NCI-H146 treated with DMSO at 0.1 percent for 48 hours (cell line): ENCODE measurements around the gene ZBTB47.

Experiments
- DNase-seq: peaks from one replicate; lab custom pipeline; 2025; ENCODE audit not compliant: unreplicated experiment; lab: John Stamatoyannopoulos, UW

The ZBTB47 gene

DNA sequence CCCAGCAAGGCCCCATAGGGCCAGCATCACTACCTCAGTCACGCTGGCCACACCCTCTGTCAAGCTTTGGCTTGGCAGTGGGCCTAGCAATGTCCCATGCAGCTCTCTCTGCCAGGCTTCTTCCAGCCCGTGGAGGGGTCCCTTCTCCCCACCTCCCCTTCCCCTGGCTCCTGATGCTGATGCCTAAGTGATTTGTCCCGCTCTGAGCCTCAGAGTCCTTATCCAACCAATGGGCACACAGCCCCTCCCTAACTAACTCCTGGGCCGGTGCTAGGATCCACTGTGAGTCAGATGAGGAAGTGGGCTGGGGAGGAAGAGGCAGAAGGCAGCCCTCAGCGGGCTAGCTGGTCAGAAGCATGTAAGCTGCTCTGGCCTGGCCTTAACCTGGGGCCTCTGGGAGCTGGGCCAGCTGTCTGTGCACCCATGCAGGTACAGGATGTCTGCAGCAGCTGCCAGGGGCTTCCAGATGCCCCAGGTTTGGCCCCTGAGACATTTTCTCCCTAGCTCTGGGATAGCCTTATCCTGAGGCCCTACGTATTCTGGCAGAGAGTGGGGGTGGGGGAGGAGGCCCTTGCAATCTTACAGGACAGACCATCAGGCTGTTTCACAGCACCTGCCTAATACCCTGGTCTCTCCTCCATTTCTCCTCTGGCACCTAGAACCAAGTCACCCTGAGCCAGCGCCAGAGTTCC lies 740 bp upstream of the ZBTB47 start:
- DNase-seq: no peak

DNA sequence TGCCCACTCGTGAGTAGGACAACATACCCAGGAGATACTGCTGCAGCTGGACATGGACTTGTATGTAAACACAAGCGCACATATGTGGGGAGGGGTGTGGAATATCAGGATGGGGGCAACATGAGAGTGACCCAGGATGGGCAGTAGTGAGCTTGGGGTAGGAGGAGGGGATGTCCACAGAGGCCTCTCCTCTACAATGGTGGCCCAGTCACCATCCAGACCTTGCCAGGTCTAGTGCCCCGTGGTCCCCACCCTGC lies 266 bp upstream of the ZBTB47 start:
- DNase-seq: no peak

DNA sequence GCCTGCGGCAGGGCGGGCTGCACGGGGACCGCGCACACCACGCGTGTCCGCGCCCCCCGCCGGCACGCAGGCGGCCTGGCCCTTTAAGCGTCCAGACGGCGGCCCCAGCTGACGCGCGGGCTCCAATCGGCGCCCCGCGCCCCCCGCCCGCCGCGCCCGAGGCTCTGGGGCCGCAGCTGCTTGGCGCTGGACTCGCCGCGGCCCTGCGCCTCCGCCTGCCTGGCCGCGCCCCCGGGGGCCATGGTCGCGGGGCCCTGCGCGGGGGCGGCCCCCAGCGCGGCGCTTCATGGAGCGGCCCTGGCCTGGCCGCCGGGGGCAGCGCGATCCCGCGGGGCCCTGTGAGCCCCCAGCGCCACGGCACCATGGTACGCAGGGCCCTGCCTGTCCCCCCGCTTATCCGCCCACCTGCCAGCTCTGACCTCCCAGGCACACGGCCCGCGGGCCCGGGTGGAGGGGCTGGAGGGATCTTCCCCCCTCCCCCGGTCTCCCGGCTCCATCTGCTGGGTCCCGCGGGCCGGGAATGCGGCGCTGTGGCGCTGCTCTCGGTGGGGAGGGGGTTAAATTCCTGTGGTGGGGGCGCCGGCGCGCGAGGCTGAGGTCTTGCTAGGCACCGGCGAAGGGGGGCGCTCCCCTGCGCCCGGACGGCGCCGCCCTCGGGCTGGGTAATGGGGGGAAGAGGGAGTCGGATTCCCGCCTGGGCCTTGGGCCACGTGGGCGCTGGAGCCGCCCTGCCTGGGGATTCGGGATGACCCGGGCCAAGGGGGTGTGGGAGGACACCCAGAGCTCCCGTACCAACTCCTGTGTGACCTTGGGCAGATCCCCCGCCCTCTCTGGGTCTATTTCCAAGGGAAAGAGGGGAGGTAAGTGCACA lies 1.1 kb downstream of the ZBTB47 start:
- DNase-seq: peak; percentile 2

DNA sequence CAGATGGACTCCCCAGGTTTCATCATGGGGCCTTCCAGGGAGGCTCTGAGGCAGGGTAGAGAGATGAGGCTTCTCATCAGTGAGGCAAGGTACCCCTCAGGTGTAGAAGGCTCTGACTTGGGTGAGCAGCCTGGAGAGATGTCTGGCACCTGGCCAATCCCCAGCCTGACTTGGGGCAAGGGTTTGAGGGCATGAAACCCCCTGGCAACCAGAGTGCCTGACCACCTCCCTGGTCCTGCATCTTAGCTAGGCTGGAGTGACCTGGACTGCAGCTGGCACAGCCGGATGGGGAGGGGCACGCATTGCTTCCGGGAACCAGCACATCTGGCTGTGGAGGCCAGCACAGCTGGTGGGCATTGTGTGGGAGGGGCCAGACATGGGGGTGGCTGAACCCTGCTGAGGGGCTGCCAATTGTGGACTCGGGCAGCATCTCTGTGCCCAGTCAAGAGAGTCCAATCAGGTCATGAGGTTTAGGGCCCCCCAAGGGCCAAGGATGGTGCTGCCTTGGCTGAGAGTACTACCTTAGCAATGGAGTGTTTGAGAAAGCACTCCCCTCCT lies 1.9 kb downstream of the ZBTB47 start:
- DNase-seq: no peak

GRCh38 chr3:42655980-42656679 lies 2.6 kb downstream of the ZBTB47 start:
- no peak for DNase-seq

DNA sequence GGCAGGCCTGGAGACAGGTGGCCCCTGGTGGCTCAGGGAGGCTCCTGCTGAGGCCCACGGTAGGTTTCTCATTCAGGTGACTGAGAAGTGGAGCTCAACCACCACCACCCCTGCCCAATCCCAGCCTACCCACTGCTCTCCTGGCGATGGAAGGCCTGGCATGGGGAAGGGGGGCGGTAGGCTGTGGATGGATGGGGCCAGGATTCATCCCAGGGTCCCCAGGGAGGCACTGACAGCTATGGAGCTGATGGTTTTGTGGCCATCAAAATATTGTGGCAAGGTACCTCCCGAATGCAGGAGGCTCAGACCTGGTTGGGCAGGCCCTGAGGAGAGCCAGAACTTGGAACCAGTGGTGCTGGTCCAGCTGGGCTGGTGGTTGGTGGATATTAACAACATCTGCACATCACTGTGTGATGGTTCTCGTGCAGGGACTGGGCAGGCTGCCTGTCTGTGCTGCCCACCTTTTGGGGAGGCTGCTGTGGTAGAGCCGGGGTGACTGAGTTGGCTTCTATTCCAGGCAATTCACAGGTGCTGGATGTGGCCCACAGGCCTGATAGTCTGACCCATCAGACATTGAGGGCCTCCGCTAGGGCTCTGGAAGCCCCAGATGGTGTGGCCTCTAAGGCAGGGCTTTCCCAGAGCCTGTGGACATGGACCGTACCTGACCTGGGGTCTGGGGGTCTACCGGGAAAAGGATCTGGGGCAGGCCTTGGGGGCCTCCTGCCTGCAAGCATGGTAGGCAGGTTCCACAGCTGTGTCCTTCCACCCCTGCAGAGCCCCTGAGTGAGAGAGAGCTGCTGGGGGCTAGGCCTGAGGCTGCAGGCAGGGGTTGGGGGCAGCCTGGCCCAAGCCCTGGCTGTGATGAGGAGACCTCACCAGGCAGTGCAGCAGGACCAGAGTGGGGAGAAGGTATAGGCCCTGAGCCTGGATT lies 3.4 kb downstream of the ZBTB47 start:
- no peak for DNase-seq

DNA sequence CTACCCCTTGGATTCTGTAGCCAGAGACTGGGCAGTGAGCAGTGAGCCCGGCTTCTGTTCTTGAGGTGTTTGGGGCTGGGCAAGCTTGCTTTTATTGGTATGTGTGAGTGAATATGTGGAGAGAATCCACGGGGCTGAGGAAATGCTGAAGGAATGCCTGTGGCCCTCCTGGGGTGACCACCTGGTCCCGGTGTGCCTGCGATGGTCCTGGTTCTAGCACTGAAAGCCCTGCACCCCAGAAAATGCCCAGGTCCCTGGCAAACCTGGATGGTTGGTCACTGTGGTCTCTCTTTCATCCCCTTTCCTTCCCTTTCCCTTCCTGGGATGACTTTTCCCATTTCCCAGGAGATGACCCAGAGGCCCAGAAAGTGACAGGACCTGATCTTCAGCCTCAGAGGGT lies 4.2 kb downstream of the ZBTB47 start:
- DNase-seq: no peak

GRCh38 chr3:42658091-42658770 lies 4.7 kb downstream of the ZBTB47 start:
- DNase-seq: no peak

GRCh38 chr3:42658771-42659390 lies 5.4 kb downstream of the ZBTB47 start:
- no peak for DNase-seq

- DNase-seq: no peak
Measured at GRCh38 chr3:42659451-42660130, 6.1 kb downstream of the ZBTB47 start.

GRCh38 chr3:42660131-42660715 lies 6.7 kb downstream of the ZBTB47 start:
- no peak for DNase-seq

GRCh38 chr3:42660898-42661297 lies 7.4 kb downstream of the ZBTB47 start:
- DNase-seq: no peak

DNA sequence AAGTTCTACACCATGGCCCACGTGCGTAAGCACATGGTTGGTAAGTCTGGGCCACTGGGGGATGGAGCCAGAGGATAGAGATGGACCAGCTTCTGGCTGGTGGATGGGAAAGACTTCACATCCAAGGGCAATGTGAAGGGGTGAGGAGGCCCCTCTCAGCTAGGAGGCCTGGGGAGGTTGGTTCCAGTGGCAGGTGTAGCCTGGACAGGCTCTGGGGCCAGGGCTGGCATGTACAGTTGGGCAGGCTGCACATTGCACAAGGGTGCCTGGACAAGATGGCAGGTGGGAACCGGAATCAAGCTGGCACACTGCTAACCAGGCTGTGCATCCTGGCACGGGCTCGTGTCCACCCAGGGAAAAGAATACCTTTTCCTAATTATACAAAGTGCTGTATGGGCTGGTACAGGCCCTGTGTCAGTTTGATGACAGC lies 8.1 kb downstream of the ZBTB47 start:
- DNase-seq: no peak

DNA sequence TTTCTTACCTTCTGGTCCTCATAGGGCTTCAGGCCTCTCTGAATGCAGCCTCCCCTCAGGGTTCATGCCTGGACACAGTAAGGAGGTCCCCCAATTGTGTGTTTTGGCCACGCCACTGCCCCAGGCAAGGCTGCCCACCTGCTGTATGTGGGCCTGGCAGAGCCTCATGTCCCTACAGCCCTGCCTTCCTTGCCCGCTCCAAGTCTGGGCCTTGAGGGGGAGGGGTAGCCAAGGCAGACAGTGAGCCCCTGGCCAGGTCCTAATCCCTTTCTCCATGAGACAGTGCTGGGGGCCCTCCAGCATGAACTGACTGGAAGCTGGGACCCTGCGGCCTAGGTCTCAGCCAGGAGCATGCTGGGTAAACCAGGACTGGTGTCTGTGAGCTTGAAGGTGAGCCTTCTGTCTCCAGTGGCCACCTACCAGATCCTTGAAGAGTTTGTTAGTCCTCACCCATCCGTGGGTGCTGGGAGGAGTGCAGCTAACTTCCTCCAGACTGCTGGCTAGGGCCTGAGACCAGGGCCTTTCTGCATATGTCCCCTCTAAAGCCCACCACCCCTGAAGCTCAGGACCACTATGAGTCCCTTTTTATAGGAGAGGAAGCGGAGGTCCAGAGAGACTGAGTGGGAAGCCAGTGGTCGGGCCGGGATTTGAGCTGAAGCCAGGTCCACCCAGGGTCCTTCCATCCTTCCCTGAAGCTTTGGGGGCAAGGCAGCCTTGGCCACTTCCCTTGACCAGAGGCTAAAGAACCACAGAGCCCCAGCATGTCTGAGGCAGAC lies 8.7 kb downstream of the ZBTB47 start:
- no peak for DNase-seq

DNA sequence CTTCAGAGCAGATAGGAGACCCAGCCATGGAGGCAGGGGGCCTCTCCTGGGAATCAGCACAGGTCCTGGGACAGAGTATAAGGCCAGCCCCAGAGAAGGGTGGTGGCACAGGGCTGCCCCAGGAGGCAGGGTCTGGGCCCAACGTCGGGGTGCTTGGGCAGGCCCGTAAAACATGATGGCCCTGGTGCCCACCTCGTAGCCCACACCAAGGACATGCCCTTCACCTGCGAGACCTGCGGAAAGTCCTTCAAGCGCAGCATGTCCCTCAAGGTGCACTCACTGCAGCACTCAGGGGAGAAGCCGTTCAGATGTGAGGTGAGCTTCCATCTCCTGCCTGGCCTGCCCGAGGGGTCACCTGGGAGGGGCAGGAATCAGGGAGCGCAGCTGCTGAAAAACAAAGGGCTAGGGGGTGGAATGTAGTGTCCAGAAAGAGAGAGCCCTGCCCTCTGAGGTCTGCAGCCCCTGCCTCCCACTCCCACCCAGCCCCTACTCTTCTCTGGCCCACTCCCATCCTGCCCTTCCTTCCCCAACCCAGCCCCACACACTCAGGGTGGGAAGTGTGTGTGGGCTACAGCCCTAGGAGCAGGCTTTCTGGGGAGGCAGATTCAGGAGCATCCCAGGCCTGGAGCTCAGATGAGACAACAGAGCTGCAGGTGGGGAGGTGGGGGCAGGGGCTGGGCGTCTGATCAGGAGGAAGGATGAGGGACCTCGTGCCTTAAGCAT lies 9.5 kb downstream of the ZBTB47 start:
- no peak for DNase-seq

DNA sequence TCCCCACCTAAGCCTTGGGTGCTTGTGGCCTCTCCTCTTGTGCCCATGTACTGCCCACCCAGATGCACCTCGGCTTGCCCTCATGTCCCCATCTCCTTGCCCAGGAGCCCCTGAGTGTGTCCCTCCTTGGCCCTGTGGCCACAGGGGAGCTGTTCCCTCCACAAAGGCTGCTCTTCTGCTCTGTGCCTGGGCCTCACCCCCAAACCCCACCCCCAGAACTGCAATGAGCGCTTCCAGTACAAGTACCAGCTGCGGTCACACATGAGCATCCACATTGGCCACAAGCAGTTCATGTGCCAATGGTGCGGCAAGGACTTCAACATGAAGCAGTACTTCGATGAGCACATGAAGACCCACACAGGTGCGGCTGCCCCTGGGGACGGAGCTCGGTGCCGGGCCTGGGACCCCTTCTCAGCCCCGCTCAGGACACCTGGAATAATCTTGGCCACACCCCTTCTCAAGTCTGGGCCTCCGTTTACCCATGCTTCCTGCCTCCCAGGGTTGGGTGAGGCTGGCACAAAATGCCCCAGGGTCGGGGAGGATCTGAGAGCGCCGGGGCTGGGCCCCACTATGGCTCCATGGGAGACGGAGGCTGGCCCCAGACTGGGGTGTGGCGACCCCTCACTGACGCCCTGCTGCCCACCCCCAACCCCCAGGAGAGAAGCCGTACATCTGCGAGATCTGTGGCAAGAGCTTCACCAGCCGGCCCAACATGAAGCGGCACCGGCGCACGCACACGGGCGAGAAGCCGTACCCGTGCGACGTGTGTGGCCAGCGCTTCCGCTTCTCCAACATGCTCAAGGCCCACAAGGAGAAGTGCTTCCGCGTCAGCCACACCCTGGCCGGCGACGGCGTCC lies 10.3 kb downstream of the ZBTB47 start:
- DNase-seq: no peak

DNA sequence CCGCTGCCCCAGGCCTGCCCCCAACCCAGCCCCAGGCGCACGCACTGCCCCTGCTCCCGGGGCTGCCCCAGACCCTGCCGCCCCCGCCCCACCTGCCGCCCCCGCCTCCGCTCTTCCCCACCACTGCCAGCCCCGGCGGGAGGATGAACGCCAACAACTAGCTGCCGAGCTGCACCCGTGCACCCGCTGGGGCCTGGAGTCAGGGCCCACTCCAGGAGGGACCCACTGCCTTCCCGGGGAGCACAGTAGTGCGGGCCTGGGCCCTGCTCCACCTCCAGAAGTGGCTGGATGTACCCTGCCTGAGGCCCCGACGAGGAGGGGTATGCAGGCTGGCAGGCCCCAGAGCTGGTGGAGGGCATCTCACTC lies 10.9 kb downstream of the ZBTB47 start:
- no peak for DNase-seq
